ENCODE measurements around the gene MAGI3. TPM values are rescaled to one million over a fixed set of nuclear protein-coding genes. Genes with fewer than 3 reads are reported as not detected.
"Not testable (repeated sequence)": the region's sequence is repeated elsewhere in the genome, so short reads cannot be mapped to it uniquely, and the experiment has no call there.

MAGI3 gene
- total and polyA plus RNA-seq, 8 donors = 4.6 to 24.2 (median 15.6) TPM

DNA sequence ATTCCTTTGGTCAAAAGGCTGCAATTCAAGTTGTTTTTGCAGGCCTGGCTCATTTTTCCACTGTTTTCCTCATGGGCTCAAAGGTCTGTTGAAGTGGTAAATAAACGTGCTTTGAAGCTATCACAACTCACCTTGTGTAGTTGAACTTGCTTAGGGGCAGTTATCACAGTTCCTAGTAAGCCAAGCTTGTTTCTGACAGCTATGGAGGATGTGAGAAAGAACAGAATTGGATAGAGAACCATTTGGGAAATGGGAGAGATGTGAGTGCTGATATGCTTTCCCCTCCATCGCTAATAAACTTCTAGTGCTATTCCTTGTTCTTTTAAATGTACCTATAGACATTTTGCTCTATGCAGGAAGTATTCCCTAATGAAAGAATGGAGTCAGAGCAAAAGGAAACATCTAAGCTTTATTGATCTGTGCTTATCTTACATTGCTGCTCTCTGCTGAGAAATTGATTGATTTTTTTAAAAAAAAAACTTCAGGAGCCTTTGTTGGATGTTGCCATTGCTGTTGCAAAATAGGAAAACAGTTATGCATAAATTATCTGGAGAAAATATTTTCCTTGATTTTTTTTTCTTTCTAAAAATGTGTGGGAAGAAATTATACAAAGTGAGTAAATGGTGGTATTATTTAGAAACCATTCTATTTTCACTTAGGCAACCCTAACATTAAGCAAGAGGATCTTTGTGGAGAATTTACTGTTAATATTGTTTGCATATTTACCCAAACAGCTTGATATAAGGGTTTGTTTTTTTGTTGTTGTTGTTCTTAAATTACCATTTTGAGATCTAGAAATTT is 118.2 kb downstream of the MAGI3 start:
- peak; percentile 69 to 90 (median 83) for ATAC-seq
- FAIRE-seq = no peak

DNA sequence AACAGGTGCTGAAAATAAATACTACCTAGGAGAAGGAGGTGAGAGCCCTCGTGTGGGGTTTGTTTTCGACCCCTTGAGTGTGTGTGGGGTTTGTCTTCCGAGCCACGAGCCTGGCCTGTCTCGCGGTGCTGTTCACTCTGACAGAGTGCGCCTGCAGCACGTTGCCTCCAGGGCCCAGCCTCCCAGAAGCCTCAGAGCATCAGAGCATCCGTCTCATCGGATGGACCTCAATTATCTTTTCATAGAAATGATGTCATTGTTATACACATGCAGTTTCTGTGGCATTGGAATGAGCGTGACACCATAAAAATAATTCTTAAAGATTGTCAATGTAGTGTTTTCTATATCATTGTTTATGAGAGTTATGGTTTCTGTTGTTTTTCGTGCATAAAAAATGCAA is 119.5 kb downstream of the MAGI3 start:
- H3K27ac ChIP-seq; ATAC-seq; intact Hi-C loops (cut with DNase I); H3K4me3 ChIP-seq; DNase-seq; FAIRE-seq; H3K36me3 ChIP-seq; H3K27me3 ChIP-seq; H3K9me3 ChIP-seq: not testable (repeated sequence)
- 97% methylated on average over 4 to 6 of the region's 12 CpGs for WGBS, 2 donors
- H3K4me1 ChIP-seq = peaks cover 7 to 18% (median 16%) of the 10 kb centered on the region in 3 donors

More for the DNA sequence above, 118.2 kb downstream of the MAGI3 start:
- Histone ChIP-seq H3K4me3 (no peak overlapping the region), H3K27ac (peak overlapping the region in 2 of 4 donors; percentile 15 to 55), H3K9me3 (no peaks in the 10 kb centered on the region), H3K27me3 (no peaks in the 10 kb centered on the region), H3K4me1 (peaks cover 7 to 18% (median 16%) of the 10 kb centered on the region in 3 donors), H3K36me3 (no peaks in the 10 kb centered on the region)
- WGBS, 2 donors = 10 to 11% methylated on average over 2 of the region's 2 CpGs
- TF ChIP-seq, protein P1, sequence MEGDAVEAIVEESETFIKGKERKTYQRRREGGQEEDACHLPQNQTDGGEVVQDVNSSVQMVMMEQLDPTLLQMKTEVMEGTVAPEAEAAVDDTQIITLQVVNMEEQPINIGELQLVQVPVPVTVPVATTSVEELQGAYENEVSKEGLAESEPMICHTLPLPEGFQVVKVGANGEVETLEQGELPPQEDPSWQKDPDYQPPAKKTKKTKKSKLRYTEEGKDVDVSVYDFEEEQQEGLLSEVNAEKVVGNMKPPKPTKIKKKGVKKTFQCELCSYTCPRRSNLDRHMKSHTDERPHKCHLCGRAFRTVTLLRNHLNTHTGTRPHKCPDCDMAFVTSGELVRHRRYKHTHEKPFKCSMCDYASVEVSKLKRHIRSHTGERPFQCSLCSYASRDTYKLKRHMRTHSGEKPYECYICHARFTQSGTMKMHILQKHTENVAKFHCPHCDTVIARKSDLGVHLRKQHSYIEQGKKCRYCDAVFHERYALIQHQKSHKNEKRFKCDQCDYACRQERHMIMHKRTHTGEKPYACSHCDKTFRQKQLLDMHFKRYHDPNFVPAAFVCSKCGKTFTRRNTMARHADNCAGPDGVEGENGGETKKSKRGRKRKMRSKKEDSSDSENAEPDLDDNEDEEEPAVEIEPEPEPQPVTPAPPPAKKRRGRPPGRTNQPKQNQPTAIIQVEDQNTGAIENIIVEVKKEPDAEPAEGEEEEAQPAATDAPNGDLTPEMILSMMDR (IDR thresholded peaks at IDR 0.05) = no peak
- DNase-seq = no peak
- intact Hi-C loops (cut with DNase I) = no loop called here

DNA sequence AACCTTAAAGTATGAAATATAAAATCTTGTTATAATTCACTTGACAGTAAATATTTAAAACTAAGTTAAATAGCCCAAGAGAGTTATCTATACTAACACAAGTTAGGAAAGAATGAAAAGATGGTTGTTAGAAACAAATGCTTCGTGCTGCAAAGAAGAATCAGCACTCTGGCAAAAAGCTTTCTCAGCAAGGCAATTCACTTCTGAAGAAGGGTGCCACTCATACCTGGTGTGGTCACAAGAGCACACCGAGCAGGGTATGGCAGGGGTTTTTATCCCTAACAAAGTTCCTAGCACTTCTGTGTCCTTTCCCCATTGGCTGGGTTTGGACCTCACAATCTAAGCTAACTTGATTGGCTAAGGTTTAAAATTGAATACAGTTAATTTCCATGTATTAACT is 121.0 kb downstream of the MAGI3 start:
- Histone ChIP-seq H3K36me3 (no peaks in the 10 kb centered on the region), H3K27me3 (no peaks in the 10 kb centered on the region), H3K4me1 (peaks cover 7 to 18% (median 16%) of the 10 kb centered on the region in 3 donors), H3K9me3 (no peaks in the 10 kb centered on the region), H3K4me3 (no peak overlapping the region), H3K27ac (no peak overlapping the region)
- intact Hi-C loops (cut with DNase I) = no loop called here
- ATAC-seq (no peak), DNase-seq (no peak), FAIRE-seq (no peak)
- WGBS, 2 donors = 98 to 100% methylated on average over 2 of the region's 2 CpGs
- TF ChIP-seq, protein P1 (IDR thresholded peaks at IDR 0.05) = no peak

DNA sequence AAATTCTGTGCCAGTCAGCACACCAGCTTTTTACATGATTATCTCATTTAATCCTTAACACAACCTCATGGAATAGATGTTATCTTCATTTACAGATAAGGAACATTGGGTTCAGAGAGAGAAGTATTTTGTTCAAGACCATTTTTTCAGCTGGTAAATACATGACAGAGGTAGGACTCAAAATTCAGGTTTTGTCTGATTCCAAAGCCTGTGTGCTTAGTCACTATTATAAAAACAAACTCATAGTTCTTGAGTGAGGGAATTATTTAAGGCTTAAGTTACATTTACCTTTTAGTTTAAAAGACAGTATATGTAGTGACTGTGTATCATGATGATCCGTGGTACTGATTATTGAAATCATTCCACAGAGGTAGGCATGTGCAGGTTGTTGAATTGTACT is 125.2 kb downstream of the MAGI3 start:
- H3K4me1 ChIP-seq = peaks cover 6 to 14% (median 13%) of the 10 kb centered on the region in 3 donors
- WGBS, 2 donors = 91 to 97% methylated on average over 1 of the region's 1 CpG
- no peak for FAIRE-seq
- ATAC-seq = peak in 1 of 4 donors; percentile 29
- H3K36me3 ChIP-seq = no peaks in the 10 kb centered on the region
- H3K9me3 ChIP-seq = no peaks in the 10 kb centered on the region
- no peak overlapping the region for H3K27ac ChIP-seq
- no peak for DNase-seq
- intact Hi-C loops (cut with DNase I) = no loop called here
- no peak overlapping the region for H3K4me3 ChIP-seq
- no peaks in the 10 kb centered on the region for H3K27me3 ChIP-seq
- TF ChIP-seq, protein P1 (IDR thresholded peaks at IDR 0.05) = no peak

DNA sequence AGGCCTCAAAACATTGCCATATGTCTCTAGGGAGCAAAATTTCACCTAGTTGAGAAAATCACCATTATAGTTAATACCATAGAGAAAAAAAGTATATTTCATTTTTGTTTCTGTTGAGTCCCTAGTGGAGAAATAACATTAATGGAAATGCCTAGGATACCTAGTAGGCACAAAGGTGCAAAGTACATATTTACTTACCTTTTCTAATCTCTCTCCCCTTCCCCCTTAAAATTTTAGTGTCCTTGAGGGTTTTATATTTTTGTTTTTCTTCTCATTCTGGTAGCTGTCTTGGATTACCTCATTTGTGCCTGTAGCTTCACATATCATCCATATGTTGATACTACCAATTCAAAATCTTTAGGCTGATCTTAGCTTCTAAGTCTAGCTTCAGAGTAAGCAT is 127.0 kb downstream of the MAGI3 start:
- peak in 2 of 4 donors; percentile 44 to 65 for ATAC-seq
- Histone ChIP-seq H3K9me3 (no peaks in the 10 kb centered on the region), H3K4me1 (peaks cover 6 to 14% (median 13%) of the 10 kb centered on the region in 3 donors), H3K36me3 (no peaks in the 10 kb centered on the region), H3K27me3 (no peaks in the 10 kb centered on the region), H3K27ac (no peak overlapping the region), H3K4me3 (no peak overlapping the region)
- FAIRE-seq = no peak
- TF ChIP-seq, protein P1 (IDR thresholded peaks at IDR 0.05) = no peak
- intact Hi-C loops (cut with DNase I) = no loop called here
- DNase-seq = no peak

Data from pancreas (tissue), 10 donors.